Ectodermal cell (in vitro differentiated cells): ENCODE results near the gene CHI3L2.

Source experiments
- H3K27ac ChIP-seq: 2 replicates; pipeline ENCODE4 v1.7.0; 2013; ENCODE audit warnings: mild to moderate bottlenecking, low read depth, low read length; ENCODE audit not compliant: insufficient read depth, poor library complexity, severe bottlenecking
- H3K27me3 ChIP-seq: 2 replicates; pipeline ENCODE4 v1.7.0; 2013; ENCODE audit warnings: mild to moderate bottlenecking, low read length; ENCODE audit not compliant: insufficient read depth, control insufficient read depth, poor library complexity, severe bottlenecking
- H3K36me3 ChIP-seq: one replicate; pipeline ENCODE4 v1.7.0; 2013; ENCODE audit warnings: low read length; ENCODE audit not compliant: control insufficient read depth, insufficient read depth
- H3K4me1 ChIP-seq: one replicate; pipeline ENCODE4 v1.7.0; 2013; ENCODE audit warnings: low read length; ENCODE audit not compliant: control insufficient read depth, insufficient read depth
- H3K4me3 ChIP-seq: 2 replicates; pipeline ENCODE4 v1.7.0; 2013; ENCODE audit warnings: low read depth, low read length, control low read depth; ENCODE audit not compliant: insufficient read depth
- H3K9me3 ChIP-seq: 2 replicates; pipeline ENCODE4 v1.7.0; 2013; ENCODE audit warnings: mild to moderate bottlenecking, low read length, moderate library complexity; ENCODE audit not compliant: control insufficient read depth
- WGBS, 2 experiments: methylation state at CpG; one replicate each; pipeline ENCODE4 v1.1.7; 2013; ENCODE audit warnings: missing lambda C conversion rate in 2 of 2; 5-methylcytosine and 5-hydroxymethylcytosine counted together

The CHI3L2 gene

GRCh38 chr1:111220302-111220890, 7.1 kb upstream of the CHI3L2 start:
- Histone ChIP-seq H3K9me3 (no peaks in the 10 kb centered on the region), H3K36me3 (no peaks in the 10 kb centered on the region), H3K4me3 (no peak overlapping the region), H3K27ac (peak overlapping the region; percentile 76), H3K27me3 (no peaks in the 10 kb centered on the region), H3K4me1 (peaks cover 29% of the 10 kb centered on the region)
- 90 to 94% methylated on average over 6 of the region's 6 CpGs for WGBS, 2 experiments

- no peaks in the 10 kb centered on the region for H3K36me3 ChIP-seq
- no peak overlapping the region for H3K4me3 ChIP-seq
- peaks cover 29% of the 10 kb centered on the region for H3K4me1 ChIP-seq
- H3K27me3 ChIP-seq, result no peaks in the 10 kb centered on the region
- H3K27ac ChIP-seq, result no peak overlapping the region
- no peaks in the 10 kb centered on the region for H3K9me3 ChIP-seq
- WGBS, 2 experiments, result 81 to 100% methylated on average over 1 to 2 of the region's 2 CpGs
Measured at GRCh38 chr1:111221276-111221632, 6.3 kb upstream of the CHI3L2 start.

DNA sequence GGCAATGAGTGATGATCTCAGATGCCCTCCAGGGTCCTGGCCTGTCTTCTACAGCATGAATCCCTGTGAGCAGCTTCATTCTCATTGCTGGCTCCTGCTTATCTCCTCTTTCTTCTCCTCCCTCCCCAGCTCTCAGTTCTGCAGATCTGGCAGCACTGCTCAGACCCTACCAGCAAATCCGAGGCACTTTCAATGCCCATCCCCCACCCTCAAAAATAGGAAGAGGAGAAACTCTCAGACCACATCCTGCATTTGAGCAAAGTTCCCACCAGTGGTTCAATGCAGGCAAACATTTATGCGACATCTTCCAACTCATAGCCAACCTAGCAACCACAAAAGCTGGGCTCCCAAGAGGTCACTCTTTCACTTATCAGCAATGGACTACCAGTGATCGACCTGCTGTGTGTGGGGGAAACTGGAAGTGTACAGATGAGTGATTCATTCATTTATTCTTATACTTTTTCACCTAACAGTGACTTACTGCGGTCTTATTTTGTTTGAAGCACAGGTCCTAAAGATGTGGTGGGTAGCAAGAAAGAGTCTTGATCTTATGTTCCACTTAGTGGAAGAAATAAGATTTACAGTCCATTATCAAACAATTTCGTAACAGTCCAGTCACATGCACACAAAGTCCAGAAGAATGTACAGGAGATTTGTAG, 5.8 kb upstream of the CHI3L2 start:
- Histone ChIP-seq H3K27me3 (no peaks in the 10 kb centered on the region), H3K9me3 (no peaks in the 10 kb centered on the region), H3K36me3 (no peaks in the 10 kb centered on the region), H3K4me1 (peaks cover 29% of the 10 kb centered on the region), H3K4me3 (no peak overlapping the region), H3K27ac (no peak overlapping the region)
- WGBS, 2 experiments, result 75 to 86% methylated on average over 2 to 3 of the region's 5 CpGs

DNA sequence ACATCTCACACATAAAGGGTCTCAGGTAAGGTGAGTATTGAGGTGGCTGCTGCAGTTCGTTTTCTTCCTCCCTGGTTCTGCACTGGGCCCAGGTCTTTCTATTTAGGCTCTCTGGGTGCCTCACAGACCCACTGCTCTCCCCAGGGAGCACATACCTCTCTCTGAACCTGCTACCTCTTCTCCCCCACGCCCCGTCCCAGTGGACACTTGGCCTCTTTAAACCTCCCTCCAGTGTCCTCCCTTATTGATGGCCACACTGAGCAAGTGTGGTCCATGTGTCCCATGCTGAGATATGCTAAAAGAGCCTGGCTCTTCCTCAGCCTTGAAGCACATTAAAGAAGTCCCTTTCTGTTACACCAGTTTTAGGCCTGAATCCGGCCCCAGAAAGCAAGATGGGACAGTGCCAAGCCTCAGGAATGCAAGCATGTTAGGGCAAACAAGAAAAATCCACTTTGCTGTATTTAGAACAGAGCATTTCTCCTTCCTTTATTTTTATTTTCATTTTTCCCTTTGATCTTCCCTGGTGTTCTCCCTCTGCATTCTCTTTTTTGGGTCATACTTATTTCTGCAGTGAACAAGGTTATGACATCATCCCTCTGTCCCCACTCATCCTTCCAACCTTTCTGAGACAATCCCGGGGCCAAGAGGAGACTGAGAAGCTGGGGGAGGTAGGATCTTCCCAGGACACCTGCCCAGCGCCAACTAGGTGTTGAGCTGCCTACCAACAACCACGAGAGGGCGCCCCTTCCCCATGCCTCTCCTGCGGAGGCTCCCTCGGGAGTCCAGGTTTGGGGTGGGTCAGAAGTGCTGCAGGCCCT, 5.0 kb upstream of the CHI3L2 start:
- 37 to 39% methylated on average over 9 to 10 of the region's 10 CpGs for WGBS, 2 experiments

DNA sequence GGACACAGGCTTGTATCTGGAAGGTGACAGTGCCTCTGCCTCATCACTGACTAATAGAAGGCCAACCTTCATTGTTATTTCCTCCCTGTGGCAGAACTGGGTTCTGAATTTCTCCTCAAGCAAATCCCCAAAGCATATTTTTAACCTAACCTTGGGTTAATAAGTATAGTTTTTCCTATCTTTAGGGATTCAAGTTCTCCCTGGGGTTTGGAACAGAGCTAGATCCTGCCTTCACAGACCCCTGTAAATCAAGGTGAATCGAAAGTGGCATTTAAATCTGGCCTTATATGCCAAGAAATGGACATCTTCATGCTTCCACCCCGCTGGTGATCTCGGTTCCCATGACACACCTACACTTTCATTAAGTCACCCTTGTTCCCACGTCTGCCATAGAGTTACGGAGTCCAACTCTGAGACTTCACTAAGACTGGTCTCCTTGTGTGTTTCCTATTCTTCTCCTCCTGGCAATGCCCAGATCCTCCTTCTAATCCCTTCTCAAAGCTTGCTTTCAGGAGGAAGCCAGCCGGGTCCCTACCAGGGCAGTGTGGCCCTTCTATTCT, 4.3 kb upstream of the CHI3L2 start:
- peak overlapping the region; percentile 8 for H3K27ac ChIP-seq
- WGBS, 2 experiments, result 83 to 89% methylated on average over 6 of the region's 6 CpGs
- H3K27me3 ChIP-seq, result no peaks in the 10 kb centered on the region
- H3K9me3 ChIP-seq, result no peaks in the 10 kb centered on the region
- H3K4me1 ChIP-seq, result peaks cover 29% of the 10 kb centered on the region
- no peaks in the 10 kb centered on the region for H3K36me3 ChIP-seq
- no peak overlapping the region for H3K4me3 ChIP-seq

More for the DNA sequence above, 5.0 kb upstream of the CHI3L2 start:
- H3K27ac ChIP-seq, result no peak overlapping the region
- no peak overlapping the region for H3K4me3 ChIP-seq
- no peaks in the 10 kb centered on the region for H3K9me3 ChIP-seq
- peaks cover 29% of the 10 kb centered on the region for H3K4me1 ChIP-seq
- H3K36me3 ChIP-seq, result no peaks in the 10 kb centered on the region
- no peaks in the 10 kb centered on the region for H3K27me3 ChIP-seq

DNA sequence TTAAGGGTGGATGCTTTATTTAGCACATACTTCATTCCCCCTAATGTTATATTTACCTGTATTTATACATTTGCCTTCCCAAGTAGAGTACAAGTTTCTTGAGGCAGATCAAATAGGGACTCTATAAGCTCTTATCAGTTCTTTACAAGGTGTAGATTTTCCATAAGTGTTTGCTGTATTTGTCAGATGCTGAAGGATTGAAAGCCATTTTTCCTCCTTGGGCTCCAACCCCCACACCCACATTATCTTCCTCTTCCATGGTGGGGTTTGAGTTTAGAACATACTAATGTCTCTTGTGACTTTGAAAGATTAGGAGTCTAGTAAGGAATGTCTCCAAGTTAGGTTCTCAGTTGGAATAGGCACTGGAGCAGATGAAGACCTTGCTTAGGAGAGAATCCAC, 2.4 kb upstream of the CHI3L2 start:
- Histone ChIP-seq H3K27ac (no peak overlapping the region), H3K9me3 (no peaks in the 10 kb centered on the region), H3K27me3 (no peaks in the 10 kb centered on the region), H3K36me3 (no peaks in the 10 kb centered on the region), H3K4me3 (no peak overlapping the region), H3K4me1 (peaks cover 19% of the 10 kb centered on the region)

GRCh38 chr1:111225717-111226400, 1.7 kb upstream of the CHI3L2 start:
- Histone ChIP-seq H3K36me3 (no peaks in the 10 kb centered on the region), H3K27ac (no peak overlapping the region), H3K27me3 (no peaks in the 10 kb centered on the region), H3K4me3 (no peak overlapping the region), H3K9me3 (no peaks in the 10 kb centered on the region), H3K4me1 (peaks cover 12% of the 10 kb centered on the region)
- 69 to 74% methylated on average over 5 of the region's 6 CpGs for WGBS, 2 experiments

GRCh38 chr1:111227851-111228747, 586 bp downstream of the CHI3L2 start:
- WGBS, 2 experiments, result 89 to 93% methylated on average over 6 of the region's 6 CpGs
- H3K4me3 ChIP-seq, result no peak overlapping the region
- H3K27me3 ChIP-seq, result no peaks in the 10 kb centered on the region
- H3K4me1 ChIP-seq, result no peaks in the 10 kb centered on the region
- H3K9me3 ChIP-seq, result no peaks in the 10 kb centered on the region
- H3K36me3 ChIP-seq, result no peaks in the 10 kb centered on the region
- no peak overlapping the region for H3K27ac ChIP-seq

- 49 to 78% methylated on average over 2 of the region's 2 CpGs for WGBS, 2 experiments
- H3K27me3 ChIP-seq, result no peaks in the 10 kb centered on the region
- no peak overlapping the region for H3K27ac ChIP-seq
- no peak overlapping the region for H3K4me3 ChIP-seq
- H3K9me3 ChIP-seq, result no peaks in the 10 kb centered on the region
- H3K36me3 ChIP-seq, result no peaks in the 10 kb centered on the region
- no peaks in the 10 kb centered on the region for H3K4me1 ChIP-seq
Measured at GRCh38 chr1:111228748-111229126, 1.2 kb downstream of the CHI3L2 start.
